OCI-LY3 (cell line): Measurements from ENCODE around the gene CDH5.

ENCODE experiments used
- H2AFZ ChIP-seq: fragments of 200-600, 300-600 bp; shearing (Covaris generic); 2 replicates; pipeline ENCODE4 v1.6.0; 2014; ENCODE audit warnings: antibody characterized with exemption, low read depth, low read length
- H3K27ac ChIP-seq: fragments of 200-600, 300-600 bp; sonication (generic); 2 replicates; pipeline ENCODE4 v1.5.1; 2014; ENCODE audit warnings: mild to moderate bottlenecking, low read length, moderate library complexity, mixed read lengths
- H3K27me3 ChIP-seq: fragments of 200-600, 300-600 bp; sonication (generic); 2 replicates; pipeline ENCODE4 v1.6.1; 2014; ENCODE audit warnings: low read depth, low read length, mixed read lengths
- H3K36me3 ChIP-seq: fragments of 200-600, 300-600 bp; sonication (generic); replicated peaks from 2 replicates; pipeline ENCODE3; 2014; ENCODE audit warnings: low read depth, low read length, mixed read lengths
- H3K4me1 ChIP-seq: fragments of 300-600, 200-600 bp; sonication (generic); 2 replicates; pipeline ENCODE4 v1.6.1; 2014; ENCODE audit warnings: low read length, mixed read lengths
- H3K4me2 ChIP-seq: fragments of 200-600, 300-600 bp; sonication (generic); 2 replicates; pipeline ENCODE4 v1.6.1; 2014; ENCODE audit warnings: low read length, mixed read lengths
- H3K4me3 ChIP-seq: fragments of 300-600, 200-600 bp; sonication (generic); 2 replicates; pipeline ENCODE4 v1.5.1; 2014; ENCODE audit warnings: antibody characterized with exemption, mild to moderate bottlenecking, low read length, moderate library complexity
- H3K79me2 ChIP-seq: fragments of 300-600, 200-600 bp; shearing (Covaris generic); 2 replicates; pipeline ENCODE4 v1.6.1; 2014; ENCODE audit warnings: mild to moderate bottlenecking, low read length, mixed read lengths
- H3K9ac ChIP-seq: fragments of 300-600, 200-600 bp; shearing (Covaris generic); 2 replicates; pipeline ENCODE4 v1.6.0; 2014; ENCODE audit warnings: mild to moderate bottlenecking, low read length, moderate library complexity
- H3K9me3 ChIP-seq: fragments of 200-600, 300-600 bp; shearing (Covaris generic); 2 replicates; pipeline ENCODE4 v1.6.1; 2014; ENCODE audit warnings: low read length, mixed read lengths; ENCODE audit not compliant: insufficient read depth
- H4K20me1 ChIP-seq: fragments of 200-600, 300-600 bp; sonication (generic); 2 replicates; pipeline ENCODE4 v1.6.1; 2016; ENCODE audit warnings: low read length, mixed read lengths; ENCODE audit not compliant: insufficient read depth
- CTCF ChIP-seq: fragments of 200-600, 300-600 bp; sonication (generic); IDR thresholded peaks from 2 replicates; pipeline ENCODE4 v1.5.1; 2014; ENCODE audit warnings: antibody characterized with exemption, low read length, low read depth
- EZH2phosphoT487 ChIP-seq: fragments of 200-600 bp; shearing (Covaris generic); IDR thresholded peaks from 2 replicates; pipeline ENCODE4 v1.6.1; 2018; ENCODE audit warnings: antibody characterized with exemption, mixed run types, low read depth

The CDH5 gene

GRCh38 chr16:66360624-66361324 is 5.7 kb upstream of the CDH5 start:
- Histone ChIP-seq H2AFZ (no peak overlapping the region), H3K4me2 (no peak overlapping the region), H3K9ac (no peak overlapping the region), H3K9me3 (no peaks in the 10 kb centered on the region), H3K79me2 (no peaks in the 10 kb centered on the region), H3K4me1 (no peaks in the 10 kb centered on the region), H4K20me1 (no peaks in the 10 kb centered on the region), H3K36me3 (no peaks in the 10 kb centered on the region), H3K27me3 (peaks cover 66% of the 10 kb centered on the region), H3K4me3 (no peak overlapping the region), H3K27ac (no peak overlapping the region)
- no peak for TF ChIP-seq CTCF
- no peak for TF ChIP-seq EZH2phosphoT487

GRCh38 chr16:66361604-66362135 is 4.8 kb upstream of the CDH5 start:
- H2AFZ ChIP-seq = no peak overlapping the region
- no peak overlapping the region for H3K27ac ChIP-seq
- no peaks in the 10 kb centered on the region for H3K79me2 ChIP-seq
- no peak overlapping the region for H3K4me2 ChIP-seq
- H3K27me3 ChIP-seq = peaks cover 59% of the 10 kb centered on the region
- no peaks in the 10 kb centered on the region for H3K36me3 ChIP-seq
- H3K4me3 ChIP-seq = no peak overlapping the region
- no peak for TF ChIP-seq CTCF
- no peak for TF ChIP-seq EZH2phosphoT487
- no peaks in the 10 kb centered on the region for H3K4me1 ChIP-seq
- H4K20me1 ChIP-seq = no peaks in the 10 kb centered on the region
- H3K9me3 ChIP-seq = no peaks in the 10 kb centered on the region
- H3K9ac ChIP-seq = no peak overlapping the region

GRCh38 chr16:66363211-66363777 is 3.2 kb upstream of the CDH5 start:
- H3K79me2 ChIP-seq = no peaks in the 10 kb centered on the region
- H3K4me2 ChIP-seq = no peak overlapping the region
- H3K27ac ChIP-seq = no peak overlapping the region
- no peak overlapping the region for H2AFZ ChIP-seq
- no peaks in the 10 kb centered on the region for H3K36me3 ChIP-seq
- H3K4me3 ChIP-seq = no peak overlapping the region
- H3K9me3 ChIP-seq = no peaks in the 10 kb centered on the region
- H3K27me3 ChIP-seq = peaks cover 52% of the 10 kb centered on the region
- TF ChIP-seq EZH2phosphoT487 (no peak), CTCF (no peak)
- no peaks in the 10 kb centered on the region for H4K20me1 ChIP-seq
- H3K9ac ChIP-seq = no peak overlapping the region
- H3K4me1 ChIP-seq = no peaks in the 10 kb centered on the region

- Histone ChIP-seq H3K9ac (no peak overlapping the region), H3K4me3 (no peak overlapping the region), H3K9me3 (no peaks in the 10 kb centered on the region), H3K27me3 (peaks cover 52% of the 10 kb centered on the region), H4K20me1 (no peaks in the 10 kb centered on the region), H3K79me2 (no peaks in the 10 kb centered on the region), H2AFZ (no peak overlapping the region), H3K4me2 (no peak overlapping the region), H3K4me1 (peaks cover 8% of the 10 kb centered on the region), H3K27ac (no peak overlapping the region), H3K36me3 (no peaks in the 10 kb centered on the region)
- TF ChIP-seq CTCF (no peak), EZH2phosphoT487 (no peak)
Observed at GRCh38 chr16:66364117-66364958, 2.2 kb upstream of the CDH5 start.
